Vagina (tissue), 2 donors: ENCODE data around the gene LARP7.

ENCODE experiments used
- CTCF ChIP-seq, 3 experiments: fragments of 450-650 bp in 2 of 3; fragments of 200-600 bp in 1 of 3; sonication (generic) in 1 of 3; IDR thresholded peaks; one replicate each; pipeline ENCODE4 v1.5.1; 2017 to 2019; ENCODE audit warnings: antibody characterized with exemption in 3 of 3, mild to moderate bottlenecking in 2 of 3, moderate library complexity in 2 of 3
- POLR2A ChIP-seq, 2 donors: fragments of 450-650 bp; IDR thresholded peaks; one replicate each; pipeline ENCODE4 v1.6.1; 2017; ENCODE audit warnings: antibody characterized with exemption in 2 of 2, mild to moderate bottlenecking in 2 of 2, moderate library complexity in 2 of 2
- POLR2AphosphoS5 ChIP-seq, 2 donors: sonication (generic); formaldehyde crosslinking; IDR thresholded peaks; one replicate each; pipeline ENCODE4 v1.9.0; 2017; ENCODE audit warnings: antibody characterized with exemption in 2 of 2, mild to moderate bottlenecking in 2 of 2, low read depth in 1 of 2; ENCODE audit not compliant: insufficient read depth in 1 of 2

- TF ChIP-seq CTCF (IDR thresholded peaks at IDR 0.05) (no peak), POLR2A (IDR thresholded peaks at IDR 0.05) (no peak), POLR2AphosphoS5 (IDR thresholded peaks at IDR 0.05; ENCODE audit: insufficient read depth in 1 of 2, low read depth in 1 of 2) (no peak)
Observed at GRCh38 chr4:112668131-112668530, 31.2 kb downstream of the LARP7 start.
